Stimulated activated naive CD4-positive, alpha-beta T cell treated with Interleukin-2 at 50 U/mL for 16 hours (primary cell): ENCODE results near the gene CDK4.

Experiments
- DNase-seq: peaks from one replicate; lab custom pipeline; 2025; lab: John Stamatoyannopoulos, UW

Gene CDK4

GRCh38 chr12:57712701-57713100 is 39.4 kb downstream of the CDK4 start:
- no peak for DNase-seq

GRCh38 chr12:57708296-57708695 is 43.8 kb downstream of the CDK4 start:
- no peak for DNase-seq

GRCh38 chr12:57707250-57707649 is 44.9 kb downstream of the CDK4 start:
- no peak for DNase-seq

- DNase-seq = no peak
Observed at GRCh38 chr12:57700317-57700716, 51.8 kb downstream of the CDK4 start.

GRCh38 chr12:57698414-57698813 is 53.7 kb downstream of the CDK4 start:
- no peak for DNase-seq
